Mesenchymal stem cell (in vitro differentiated cells and primary cell): ENCODE data around the gene TBC1D9.

Source experiments
- DNase-seq: peaks from one replicate; pipeline ENCODE4 v3.0.0-alpha.2; 2013
- H2AFZ ChIP-seq: one replicate; pipeline ENCODE4 v1.6.1; 2013; ENCODE audit warnings: low read depth, mild to moderate bottlenecking, control low read depth, inconsistent platforms, low read length, moderate library complexity
- H2AK5ac ChIP-seq: 2 replicates; pipeline ENCODE4 v1.6.1; 2013; ENCODE audit warnings: low read length, moderate library complexity, mild to moderate bottlenecking, inconsistent platforms; ENCODE audit not compliant: severe bottlenecking
- H2BK120ac ChIP-seq: one replicate; pipeline ENCODE4 v1.6.1; 2013; ENCODE audit warnings: low read depth, mild to moderate bottlenecking, inconsistent platforms, low read length, moderate library complexity
- H2BK12ac ChIP-seq, 2 experiments: one replicate each; pipeline ENCODE4 v1.6.1; 2013; ENCODE audit warnings: inconsistent platforms in 2 of 2, low read length in 2 of 2, mild to moderate bottlenecking in 2 of 2, moderate library complexity in 2 of 2, control low read depth in 1 of 2
- H2BK15ac ChIP-seq: one replicate; pipeline ENCODE4 v1.6.1; 2013; ENCODE audit warnings: mild to moderate bottlenecking, low read depth, inconsistent platforms; ENCODE audit not compliant: poor library complexity, severe bottlenecking
- H2BK5ac ChIP-seq: 2 replicates; pipeline ENCODE4 v1.6.1; 2013; ENCODE audit warnings: low read depth, mild to moderate bottlenecking, low read length, control low read depth, inconsistent platforms; ENCODE audit not compliant: poor library complexity, severe bottlenecking
- H3K14ac ChIP-seq, 2 experiments: one replicate each; pipeline ENCODE4 v1.6.1; 2013; ENCODE audit warnings: inconsistent platforms in 2 of 2, low read length in 2 of 2, control low read depth in 1 of 2, mild to moderate bottlenecking in 1 of 2, moderate library complexity in 1 of 2
- H3K18ac ChIP-seq, 2 experiments: one replicate each; pipeline ENCODE4 v1.6.1; 2013; ENCODE audit warnings: inconsistent platforms in 2 of 2, low read length in 2 of 2, control low read depth in 1 of 2, low read depth in 1 of 2, mild to moderate bottlenecking in 1 of 2
- H3K23ac ChIP-seq, 2 experiments: one replicate each; pipeline ENCODE4 v1.6.1; 2013; ENCODE audit warnings: inconsistent platforms in 2 of 2, low read length in 2 of 2, mild to moderate bottlenecking in 2 of 2, moderate library complexity in 2 of 2, control low read depth in 1 of 2
- H3K27ac ChIP-seq: 2 replicates; pipeline ENCODE4 v1.5.1; 2013; ENCODE audit warnings: mild to moderate bottlenecking, moderate library complexity, low read length, control low read depth, inconsistent platforms; ENCODE audit not compliant: poor library complexity, severe bottlenecking
- H3K27me3 ChIP-seq, 2 experiments: 2 replicates each; pipeline versions ENCODE4 v1.6.1 to v1.7.0; 2013; ENCODE audit warnings: low read length in 2 of 2, mild to moderate bottlenecking in 2 of 2, moderate library complexity in 2 of 2, control low read depth in 1 of 2, inconsistent platforms in 1 of 2; ENCODE audit not compliant: control insufficient read depth in 1 of 2, insufficient read depth in 1 of 2
- H3K36me3 ChIP-seq, 2 experiments: 2 replicates each; pipeline versions ENCODE4 v1.6.1 to v1.7.0; 2013; ENCODE audit warnings: low read length in 2 of 2, control low read depth in 1 of 2, inconsistent platforms in 1 of 2, low read depth in 1 of 2, mild to moderate bottlenecking in 1 of 2; ENCODE audit not compliant: insufficient read depth in 2 of 2, control insufficient read depth in 1 of 2
- H3K4ac ChIP-seq, 2 experiments: one replicate each; pipeline ENCODE4 v1.6.1; 2013; ENCODE audit warnings: inconsistent platforms in 2 of 2, low read length in 2 of 2, mild to moderate bottlenecking in 2 of 2, moderate library complexity in 2 of 2, control low read depth in 1 of 2, low read depth in 1 of 2
- H3K4me1 ChIP-seq: 2 replicates; pipeline ENCODE4 v1.6.1; 2013; ENCODE audit warnings: low read depth, low read length, control low read depth; ENCODE audit not compliant: control insufficient read depth, insufficient read depth
- H3K4me2 ChIP-seq: 2 replicates; pipeline ENCODE4 v1.6.1; 2013; ENCODE audit warnings: low read length, mild to moderate bottlenecking, inconsistent platforms; ENCODE audit not compliant: poor library complexity, severe bottlenecking
- H3K4me3 ChIP-seq, 2 experiments: 2 replicates each; pipeline versions ENCODE4 v1.5.1 to v1.7.0; 2013; ENCODE audit warnings: low read length in 2 of 2, mild to moderate bottlenecking in 2 of 2, control low read depth in 1 of 2, low read depth in 1 of 2; ENCODE audit not compliant: insufficient read depth in 1 of 2
- H3K79me1 ChIP-seq: replicated peaks from 2 replicates; pipeline ENCODE4 v1.6.1; 2013; ENCODE audit warnings: mild to moderate bottlenecking, control low read depth, low read length, inconsistent platforms; ENCODE audit not compliant: poor library complexity, severe bottlenecking
- H3K9ac ChIP-seq: 2 replicates; pipeline ENCODE4 v1.7.0; 2013; ENCODE audit warnings: mild to moderate bottlenecking, low read length, moderate library complexity
- H3K9me3 ChIP-seq: 2 replicates; pipeline ENCODE4 v1.7.0; 2013; ENCODE audit warnings: mild to moderate bottlenecking, low read length; ENCODE audit not compliant: control insufficient read depth
- H4K8ac ChIP-seq: one replicate; pipeline ENCODE4 v1.6.1; 2013; ENCODE audit warnings: inconsistent platforms, mild to moderate bottlenecking, low read length, moderate library complexity
- H4K91ac ChIP-seq: one replicate; pipeline ENCODE4 v1.6.1; 2013; ENCODE audit warnings: mild to moderate bottlenecking, low read length, inconsistent platforms
- WGBS: methylation state at CpG from one replicate; pipeline ENCODE4 v1.1.7; 2013; ENCODE audit warnings: mixed read lengths; 5-methylcytosine and 5-hydroxymethylcytosine counted together

Gene TBC1D9

GRCh38 chr4:140673729-140674128 is 82.5 kb downstream of the TBC1D9 start:
- no peak overlapping the region for H4K8ac ChIP-seq
- 0% methylated on average over 2 of the region's 3 CpGs for WGBS
- H2BK120ac ChIP-seq = no peak overlapping the region

GRCh38 chr4:140672416-140672815 is 83.8 kb downstream of the TBC1D9 start:
- peaks cover 2% of the 10 kb centered on the region for H3K4me1 ChIP-seq
- no peak for DNase-seq

More at GRCh38 chr4:140673729-140674128, 82.5 kb downstream of the TBC1D9 start:
- no peak overlapping the region for H2BK5ac ChIP-seq
- no peak overlapping the region for H3K4ac ChIP-seq
- H3K4me3 ChIP-seq = no peak overlapping the region
- no peak overlapping the region for H3K4me2 ChIP-seq
- peaks cover 2% of the 10 kb centered on the region for H3K4me1 ChIP-seq
- no peaks in the 10 kb centered on the region for H3K9me3 ChIP-seq
- H4K91ac ChIP-seq = no peak overlapping the region
- no peak overlapping the region for H2AK5ac ChIP-seq
- H2BK12ac ChIP-seq = no peak overlapping the region
- H2BK15ac ChIP-seq = no peak overlapping the region
- peaks cover 17 to 59% of the 10 kb centered on the region in 2 experiments for H3K36me3 ChIP-seq
- H3K23ac ChIP-seq = no peak overlapping the region
- H2AFZ ChIP-seq = no peak overlapping the region
- H3K27ac ChIP-seq = no peak overlapping the region
- no peaks in the 10 kb centered on the region for H3K27me3 ChIP-seq
- peak; percentile 61 for DNase-seq
- no peak overlapping the region for H3K9ac ChIP-seq
- peaks cover 3% of the 10 kb centered on the region for H3K79me1 ChIP-seq
- no peak overlapping the region for H3K18ac ChIP-seq
- H3K14ac ChIP-seq = no peak overlapping the region

GRCh38 chr4:140668111-140668510 is 88.1 kb downstream of the TBC1D9 start:
- no peak overlapping the region for H3K27ac ChIP-seq
- no peak overlapping the region for H2BK120ac ChIP-seq
- no peak overlapping the region for H2AK5ac ChIP-seq
- DNase-seq = no peak
- WGBS = 86% methylated on average over 1 of the region's 1 CpG
- H3K4me2 ChIP-seq = no peak overlapping the region
- peaks cover 1% of the 10 kb centered on the region for H3K79me1 ChIP-seq
- no peak overlapping the region for H4K8ac ChIP-seq
- no peak overlapping the region for H3K9ac ChIP-seq
- H3K27me3 ChIP-seq = no peaks in the 10 kb centered on the region
- no peak overlapping the region for H3K18ac ChIP-seq
- no peak overlapping the region for H3K14ac ChIP-seq
- H3K36me3 ChIP-seq = peaks cover 20 to 64% of the 10 kb centered on the region in 2 experiments
- H3K4ac ChIP-seq = no peak overlapping the region
- no peak overlapping the region for H2AFZ ChIP-seq
- no peak overlapping the region for H3K4me3 ChIP-seq
- H3K4me1 ChIP-seq = no peaks in the 10 kb centered on the region
- H2BK5ac ChIP-seq = no peak overlapping the region
- no peak overlapping the region for H3K23ac ChIP-seq
- no peaks in the 10 kb centered on the region for H3K9me3 ChIP-seq
- no peak overlapping the region for H2BK15ac ChIP-seq
- no peak overlapping the region for H4K91ac ChIP-seq
- no peak overlapping the region for H2BK12ac ChIP-seq

More at GRCh38 chr4:140672416-140672815, 83.8 kb downstream of the TBC1D9 start:
- 87% methylated on average over 2 of the region's 4 CpGs for WGBS
- Histone ChIP-seq H3K9me3 (no peaks in the 10 kb centered on the region), H3K27me3 (no peaks in the 10 kb centered on the region), H3K4me2 (no peak overlapping the region), H3K79me1 (peaks cover 3% of the 10 kb centered on the region), H2BK15ac (no peak overlapping the region), H3K4ac (no peak overlapping the region), H2BK12ac (no peak overlapping the region), H2AK5ac (no peak overlapping the region), H3K4me3 (no peak overlapping the region), H2BK5ac (no peak overlapping the region), H3K27ac (no peak overlapping the region), H3K9ac (no peak overlapping the region), H2AFZ (no peak overlapping the region), H3K36me3 (peaks cover 18 to 59% of the 10 kb centered on the region in 2 experiments), H3K23ac (no peak overlapping the region), H3K18ac (no peak overlapping the region), H3K14ac (no peak overlapping the region), H2BK120ac (no peak overlapping the region), H4K8ac (no peak overlapping the region), H4K91ac (no peak overlapping the region)

GRCh38 chr4:140666889-140667614 is 89.1 kb downstream of the TBC1D9 start:
- Histone ChIP-seq H3K4me3 (no peak overlapping the region), H3K27ac (no peak overlapping the region), H3K14ac (peak overlapping the region in 1 of 2 experiments; percentile 71), H3K36me3 (peaks cover 20 to 70% of the 10 kb centered on the region in 2 experiments), H3K9me3 (no peaks in the 10 kb centered on the region), H4K91ac (no peak overlapping the region), H4K8ac (peak overlapping the region; percentile 45), H3K9ac (no peak overlapping the region), H3K18ac (peak overlapping the region in 1 of 2 experiments; percentile 57), H2BK5ac (no peak overlapping the region), H3K4ac (no peak overlapping the region), H2AK5ac (no peak overlapping the region), H2BK15ac (no peak overlapping the region), H3K27me3 (no peaks in the 10 kb centered on the region), H3K4me2 (no peak overlapping the region), H3K23ac (no peak overlapping the region), H2BK12ac (peak overlapping the region in 1 of 2 experiments; percentile 29), H2AFZ (no peak overlapping the region), H3K4me1 (peaks cover 2% of the 10 kb centered on the region), H3K79me1 (peaks cover 1% of the 10 kb centered on the region), H2BK120ac (no peak overlapping the region)
- peak; percentile 87 for DNase-seq
- 93% methylated on average over 8 of the region's 11 CpGs for WGBS
